Glutamatergic neuron (in vitro differentiated cells): ENCODE data around the gene MARCHF10. TPM values are rescaled to one million over a fixed set of nuclear protein-coding genes. Genes with fewer than 3 reads are reported as not detected.

Source experiments
- DNase-seq: peaks from one replicate; pipeline ENCODE4 v3.0.0; 2022
- H3K27ac Mint-ChIP-seq: one replicate; pipeline ENCODE4 v1.8.0; 2020; ENCODE audit warnings: mild to moderate bottlenecking, mixed read lengths, inconsistent platforms; ENCODE audit not compliant: unreplicated experiment
- H3K27me3 Mint-ChIP-seq: one replicate; pipeline ENCODE4 v1.8.0; 2020; ENCODE audit warnings: mild to moderate bottlenecking, moderate library complexity, mixed read lengths, inconsistent platforms; ENCODE audit not compliant: unreplicated experiment
- H3K36me3 Mint-ChIP-seq: one replicate; pipeline ENCODE4 v1.8.0; 2020; ENCODE audit warnings: mild to moderate bottlenecking, mixed read lengths, inconsistent platforms; ENCODE audit not compliant: unreplicated experiment
- H3K4me1 Mint-ChIP-seq: one replicate; pipeline ENCODE4 v1.8.0; 2020; ENCODE audit warnings: mild to moderate bottlenecking, low read depth, mixed read lengths, inconsistent platforms; ENCODE audit not compliant: unreplicated experiment
- H3K4me3 Mint-ChIP-seq: one replicate; pipeline ENCODE4 v1.8.0; 2020; ENCODE audit warnings: mild to moderate bottlenecking, mixed read lengths, inconsistent platforms; ENCODE audit not compliant: unreplicated experiment
- H3K9me3 Mint-ChIP-seq: one replicate; pipeline ENCODE4 v1.8.0; 2020; ENCODE audit warnings: mild to moderate bottlenecking, moderate library complexity, mixed read lengths, inconsistent platforms; ENCODE audit not compliant: unreplicated experiment
- CTCF ChIP-seq: fragments of 200-600 bp; sonication (generic); IDR thresholded peaks from one replicate; pipeline ENCODE4 v1.5.0; 2021; ENCODE audit not compliant: partially characterized antibody, unreplicated experiment
- total RNA-seq: library from RNA; stranded (reverse); fragmentation: NEBNext Ultra II Directional; extraction: Animal tissue kit (Norgen Biotek cat#: 25700); gene quantifications from one replicate; pipeline ENCODE4 v1.2.1, GENCODE V29; 2021; ENCODE audit not compliant: unreplicated experiment

Gene MARCHF10
- total RNA-seq, 1 donor from 2014 or later: not detected

GRCh38 chr17:62744259-62744658 is 63.9 kb downstream of the MARCHF10 start:
- no peak for TF ChIP-seq CTCF
- Mint-ChIP-seq H3K9me3 (no peaks in the 10 kb centered on the region), H3K27me3 (peaks cover 2% of the 10 kb centered on the region), H3K4me3 (no peak overlapping the region), H3K36me3 (no peaks in the 10 kb centered on the region), H3K4me1 (peaks cover 6% of the 10 kb centered on the region), H3K27ac (no peak overlapping the region)
- DNase-seq: no peak

GRCh38 chr17:62741290-62741689 is 66.8 kb downstream of the MARCHF10 start:
- Mint-ChIP-seq H3K27ac (no peak overlapping the region), H3K4me3 (no peak overlapping the region), H3K9me3 (no peaks in the 10 kb centered on the region), H3K36me3 (no peaks in the 10 kb centered on the region), H3K27me3 (peaks cover 2% of the 10 kb centered on the region), H3K4me1 (peaks cover 4% of the 10 kb centered on the region)
- TF ChIP-seq CTCF: no peak
- DNase-seq: no peak

DNA sequence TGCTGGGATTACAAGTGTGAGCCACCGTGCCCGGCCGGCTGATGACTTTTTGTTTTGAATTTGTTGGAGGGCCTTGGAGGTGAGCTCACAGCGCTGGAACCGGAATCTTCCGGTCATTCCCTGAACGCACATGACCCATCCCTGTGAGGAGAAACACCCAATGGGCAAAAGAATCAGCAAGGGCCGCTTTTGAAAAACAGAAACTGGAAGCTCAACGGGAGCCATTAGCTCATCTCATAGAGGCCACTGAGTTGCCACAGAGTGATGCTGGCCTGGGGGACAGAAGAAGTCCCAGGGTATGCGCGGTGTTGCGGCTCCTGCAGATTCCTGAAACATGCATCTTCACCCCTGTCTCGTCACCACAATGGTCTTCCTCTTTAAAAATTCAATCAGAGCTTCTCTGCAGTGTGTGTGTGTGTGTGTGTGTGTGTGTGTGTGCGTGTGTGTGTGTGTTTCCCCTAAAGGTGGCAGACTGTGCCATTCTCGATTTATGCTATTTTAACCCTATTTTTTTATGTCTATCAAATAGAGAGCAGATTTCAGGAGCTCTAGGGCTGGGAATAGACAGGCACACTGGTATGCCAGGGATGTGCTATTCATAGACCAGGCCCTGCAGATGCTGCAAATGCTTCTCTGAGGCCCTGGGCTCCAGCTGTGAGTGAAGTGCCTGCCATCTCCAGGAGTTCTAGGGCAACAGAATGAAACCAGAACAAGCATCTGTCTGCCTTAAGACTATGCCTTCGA is 68.3 kb downstream of the MARCHF10 start:
- H3K36me3 Mint-ChIP-seq: no peaks in the 10 kb centered on the region
- no peaks in the 10 kb centered on the region for H3K9me3 Mint-ChIP-seq
- no peak overlapping the region for H3K4me3 Mint-ChIP-seq
- H3K4me1 Mint-ChIP-seq: peaks cover 10% of the 10 kb centered on the region
- H3K27ac Mint-ChIP-seq: no peak overlapping the region
- no peak for TF ChIP-seq CTCF
- H3K27me3 Mint-ChIP-seq: no peaks in the 10 kb centered on the region
- no peak for DNase-seq

DNA sequence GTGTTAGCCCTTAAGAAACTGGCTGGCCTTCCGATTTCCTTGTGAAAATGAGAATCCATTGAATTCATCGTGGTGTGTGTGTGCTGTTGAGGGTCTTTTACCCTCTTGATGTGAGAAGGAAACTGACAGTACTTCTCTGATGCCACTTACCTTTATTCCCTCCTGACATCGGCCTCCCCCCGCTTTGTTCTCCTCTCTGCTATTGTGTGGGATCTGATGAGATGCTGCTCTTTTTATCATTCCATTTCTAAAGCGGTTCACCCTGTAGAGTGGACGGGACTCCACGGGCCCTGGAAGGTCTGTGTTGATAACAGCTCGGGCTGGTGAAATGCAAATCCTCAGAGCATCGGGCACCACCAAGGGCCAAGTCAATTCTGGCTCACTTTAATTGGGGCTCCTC is 69.8 kb downstream of the MARCHF10 start:
- H3K36me3 Mint-ChIP-seq: no peaks in the 10 kb centered on the region
- H3K4me3 Mint-ChIP-seq: no peak overlapping the region
- H3K9me3 Mint-ChIP-seq: no peaks in the 10 kb centered on the region
- no peaks in the 10 kb centered on the region for H3K27me3 Mint-ChIP-seq
- H3K27ac Mint-ChIP-seq: no peak overlapping the region
- H3K4me1 Mint-ChIP-seq: peaks cover 8% of the 10 kb centered on the region
- DNase-seq: no peak
- TF ChIP-seq CTCF: no peak

GRCh38 chr17:62737513-62737912 is 70.6 kb downstream of the MARCHF10 start:
- Mint-ChIP-seq H3K36me3 (no peaks in the 10 kb centered on the region), H3K4me3 (no peak overlapping the region), H3K4me1 (peaks cover 8% of the 10 kb centered on the region), H3K27me3 (no peaks in the 10 kb centered on the region), H3K27ac (no peak overlapping the region), H3K9me3 (no peaks in the 10 kb centered on the region)
- no peak for TF ChIP-seq CTCF
- no peak for DNase-seq
